NCI-H82 (cell line): ENCODE measurements around the gene SLX9.

ENCODE experiments used
- DNase-seq: peaks from one replicate; lab custom pipeline; 2025; lab: John Stamatoyannopoulos, UW

Gene SLX9

GRCh38 chr21:44947930-44948331 is 8.1 kb downstream of the SLX9 start:
- no peak for DNase-seq

GRCh38 chr21:44948426-44949120 is 8.7 kb downstream of the SLX9 start:
- no peak for DNase-seq

- no peak for DNase-seq
Measured at GRCh38 chr21:44949161-44949778, 9.4 kb downstream of the SLX9 start.

- peak; percentile 73 for DNase-seq
Measured at GRCh38 chr21:44949779-44950198, 10.0 kb downstream of the SLX9 start.

- DNase-seq = no peak
Measured at GRCh38 chr21:44950351-44950750, 10.5 kb downstream of the SLX9 start.

GRCh38 chr21:44951186-44951915 is 11.5 kb downstream of the SLX9 start:
- no peak for DNase-seq

GRCh38 chr21:44952116-44952928 is 12.5 kb downstream of the SLX9 start:
- no peak for DNase-seq

- DNase-seq = no peak
Measured at GRCh38 chr21:44952929-44953627, 13.2 kb downstream of the SLX9 start.

- DNase-seq = no peak
Measured at GRCh38 chr21:44953628-44954021, 13.8 kb downstream of the SLX9 start.

GRCh38 chr21:44954281-44954771 is 14.5 kb downstream of the SLX9 start:
- DNase-seq = no peak

- no peak for DNase-seq
Measured at GRCh38 chr21:44955141-44955797, 15.4 kb downstream of the SLX9 start.

- no peak for DNase-seq
Measured at GRCh38 chr21:44955798-44956175, 16.0 kb downstream of the SLX9 start.

- no peak for DNase-seq
Measured at GRCh38 chr21:44956356-44957046, 16.7 kb downstream of the SLX9 start.

GRCh38 chr21:44957047-44957831 is 17.4 kb downstream of the SLX9 start:
- no peak for DNase-seq

- no peak for DNase-seq
Measured at GRCh38 chr21:44957901-44958451, 18.1 kb downstream of the SLX9 start.

GRCh38 chr21:44958471-44959191 is 18.8 kb downstream of the SLX9 start:
- DNase-seq = no peak

- DNase-seq = no peak
Measured at GRCh38 chr21:44959376-44960091, 19.7 kb downstream of the SLX9 start.
